Neural cell (in vitro differentiated cells): ENCODE results near the gene CCDC90B. TPM values are rescaled to one million over a fixed set of nuclear protein-coding genes. Genes with fewer than 3 reads are reported as not detected.

Source experiments
- H2AFZ ChIP-seq: fragments of 200-600, 300-800 bp; sonication (generic), shearing (Covaris generic); 2 replicates; pipeline ENCODE4 v1.6.0; 2014; ENCODE audit warnings: low read depth, mild to moderate bottlenecking, antibody characterized with exemption, low read length, moderate library complexity
- H3F3A ChIP-seq: fragments of 200-600 bp; shearing (Covaris generic); 2 replicates; pipeline ENCODE4 v1.6.1; 2016; ENCODE audit warnings: mild to moderate bottlenecking, moderate library complexity, mixed read lengths, antibody characterized with exemption, low read length; ENCODE audit not compliant: insufficient read depth, poor library complexity, severe bottlenecking
- H3K27ac ChIP-seq: fragments of 200-600, 300-800 bp; sonication (generic), shearing (Covaris generic); 2 replicates; pipeline ENCODE4 v1.5.1; 2014; ENCODE audit warnings: mild to moderate bottlenecking, low read length, moderate library complexity
- H3K27me3 ChIP-seq: fragments of 300-800, 200-600 bp; sonication (generic), shearing (Covaris generic); 2 replicates; pipeline ENCODE4 v1.6.0; 2014; ENCODE audit warnings: mild to moderate bottlenecking, low read depth, low read length, moderate library complexity; ENCODE audit not compliant: insufficient read depth
- H3K36me3 ChIP-seq: fragments of 300-800, 200-600 bp; sonication (generic), shearing (Covaris generic); 2 replicates; pipeline ENCODE4 v1.5.1; 2014; ENCODE audit warnings: mild to moderate bottlenecking, antibody characterized with exemption, low read length, moderate library complexity; ENCODE audit not compliant: insufficient read depth
- H3K4me2 ChIP-seq: fragments of 300-800, 200-600 bp; sonication (generic), shearing (Covaris generic); 2 replicates; pipeline ENCODE4 v1.6.0; 2014; ENCODE audit warnings: mild to moderate bottlenecking, low read length
- H3K4me3 ChIP-seq: fragments of 300-800, 200-600 bp; sonication (generic), shearing (Covaris generic); 2 replicates; pipeline ENCODE4 v1.5.1; 2014; ENCODE audit warnings: mild to moderate bottlenecking, low read length, moderate library complexity
- H3K79me2 ChIP-seq: fragments of 200-600 bp; shearing (Covaris generic); replicated peaks from 2 replicates; pipeline ENCODE4 v1.6.0; 2014; ENCODE audit warnings: mild to moderate bottlenecking, low read length, moderate library complexity; ENCODE audit not compliant: insufficient read depth
- H3K9ac ChIP-seq: fragments of 300-800, 200-600 bp; sonication (generic), shearing (Covaris generic); 2 replicates; pipeline ENCODE4 v1.6.1; 2016; ENCODE audit warnings: mild to moderate bottlenecking, low read length, mixed read lengths
- H3K9me2 ChIP-seq: fragments of 200-600 bp; shearing (Covaris generic); 2 replicates; pipeline ENCODE4 v1.6.1; 2016; ENCODE audit warnings: mild to moderate bottlenecking, low read length, mixed read lengths; ENCODE audit not compliant: insufficient read depth
- H3K9me3 ChIP-seq: fragments of 200-600, 300-800 bp; sonication (generic), shearing (Covaris generic); 2 replicates; pipeline ENCODE4 v1.6.1; 2016; ENCODE audit warnings: mild to moderate bottlenecking, mixed run types, low read length, moderate library complexity, mixed read lengths
- H4K20me1 ChIP-seq: fragments of 200-600 bp; shearing (Covaris generic); 2 replicates; pipeline ENCODE4 v1.6.1; 2016; ENCODE audit warnings: mild to moderate bottlenecking, mixed run types; ENCODE audit not compliant: insufficient read depth
- MXI1 ChIP-seq: fragments of 450-650 bp; conservative IDR thresholded peaks from 2 replicates; pipeline ENCODE4 v1.6.1; 2014; ENCODE audit warnings: antibody characterized with exemption, mild to moderate bottlenecking; ENCODE audit not compliant: poor library complexity, severe bottlenecking
- RAD21 ChIP-seq: fragments of 450-650 bp; conservative IDR thresholded peaks from 2 replicates; pipeline ENCODE4 v1.6.1; 2014; ENCODE audit warnings: antibody characterized with exemption, mild to moderate bottlenecking, moderate library complexity
- SMC3 ChIP-seq: fragments of 450-650 bp; conservative IDR thresholded peaks from 2 replicates; pipeline ENCODE4 v1.6.1; 2014; ENCODE audit warnings: antibody characterized with exemption, mild to moderate bottlenecking, moderate library complexity; ENCODE audit not compliant: poor library complexity
- polyA plus RNA-seq: library from polyadenylated mRNA; depleted of rRNA; stranded (reverse); fragments of >200 nt; gene quantifications from 2 replicates; pipeline ENCODE4 v1.2.3, GENCODE V29; 2014
- small RNA-seq, 3 experiments: library from RNA; depleted of rRNA; stranded (forward); fragments of <200 nt; gene quantifications; one replicate each; pipeline ENCODE3, GENCODE V24; 2012
- TF ChIP-seq, protein P1 (sequence below): fragments of 450-650 bp; IDR thresholded peaks from 2 replicates; pipeline ENCODE4 v1.5.1; 2014; ENCODE audit warnings: antibody characterized with exemption, mild to moderate bottlenecking, moderate library complexity; ENCODE audit not compliant: poor library complexity, severe bottlenecking
- TF ChIP-seq, protein P2 (sequence below): IDR thresholded peaks from 2 replicates; pipeline ENCODE4 v1.6.1; 2012; ENCODE audit warnings: borderline replicate concordance

Gene CCDC90B
- polyA plus RNA-seq, 1 donor from 2014 or later = 351 TPM

DNA sequence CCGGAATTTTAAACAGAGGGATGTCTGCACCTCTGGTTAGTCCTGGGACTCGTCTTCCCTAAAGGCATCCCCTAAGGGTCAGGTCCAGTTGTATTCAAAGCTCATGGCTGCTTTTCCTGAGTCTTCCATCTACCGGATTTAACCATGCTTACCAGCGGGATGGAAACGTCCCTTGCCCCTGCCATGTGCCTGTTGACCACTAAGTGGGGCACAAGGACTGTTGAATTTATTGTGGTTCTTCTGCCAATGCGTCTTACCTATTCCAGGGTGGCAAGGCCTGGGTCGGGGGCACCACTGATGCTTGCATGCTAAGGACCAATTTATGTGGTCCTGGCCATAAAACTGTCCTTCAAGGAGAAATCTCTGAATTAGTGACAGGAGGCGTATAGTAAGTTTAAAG lies 67.1 kb downstream of the CCDC90B start:
- no peak overlapping the region for H3K4me3 ChIP-seq
- H4K20me1 ChIP-seq = no peaks in the 10 kb centered on the region
- H3K9me3 ChIP-seq = no peaks in the 10 kb centered on the region
- H3F3A ChIP-seq = no peaks in the 10 kb centered on the region
- no peaks in the 10 kb centered on the region for H3K9me2 ChIP-seq
- no peaks in the 10 kb centered on the region for H3K27me3 ChIP-seq
- no peak overlapping the region for H3K9ac ChIP-seq
- no peak overlapping the region for H2AFZ ChIP-seq
- TF ChIP-seq SMC3 = no peak
- TF ChIP-seq, protein P1, sequence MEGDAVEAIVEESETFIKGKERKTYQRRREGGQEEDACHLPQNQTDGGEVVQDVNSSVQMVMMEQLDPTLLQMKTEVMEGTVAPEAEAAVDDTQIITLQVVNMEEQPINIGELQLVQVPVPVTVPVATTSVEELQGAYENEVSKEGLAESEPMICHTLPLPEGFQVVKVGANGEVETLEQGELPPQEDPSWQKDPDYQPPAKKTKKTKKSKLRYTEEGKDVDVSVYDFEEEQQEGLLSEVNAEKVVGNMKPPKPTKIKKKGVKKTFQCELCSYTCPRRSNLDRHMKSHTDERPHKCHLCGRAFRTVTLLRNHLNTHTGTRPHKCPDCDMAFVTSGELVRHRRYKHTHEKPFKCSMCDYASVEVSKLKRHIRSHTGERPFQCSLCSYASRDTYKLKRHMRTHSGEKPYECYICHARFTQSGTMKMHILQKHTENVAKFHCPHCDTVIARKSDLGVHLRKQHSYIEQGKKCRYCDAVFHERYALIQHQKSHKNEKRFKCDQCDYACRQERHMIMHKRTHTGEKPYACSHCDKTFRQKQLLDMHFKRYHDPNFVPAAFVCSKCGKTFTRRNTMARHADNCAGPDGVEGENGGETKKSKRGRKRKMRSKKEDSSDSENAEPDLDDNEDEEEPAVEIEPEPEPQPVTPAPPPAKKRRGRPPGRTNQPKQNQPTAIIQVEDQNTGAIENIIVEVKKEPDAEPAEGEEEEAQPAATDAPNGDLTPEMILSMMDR = peak; percentile 25
- TF ChIP-seq RAD21 = peak; percentile 19
- no peak for TF ChIP-seq MXI1
- TF ChIP-seq, protein P2, sequence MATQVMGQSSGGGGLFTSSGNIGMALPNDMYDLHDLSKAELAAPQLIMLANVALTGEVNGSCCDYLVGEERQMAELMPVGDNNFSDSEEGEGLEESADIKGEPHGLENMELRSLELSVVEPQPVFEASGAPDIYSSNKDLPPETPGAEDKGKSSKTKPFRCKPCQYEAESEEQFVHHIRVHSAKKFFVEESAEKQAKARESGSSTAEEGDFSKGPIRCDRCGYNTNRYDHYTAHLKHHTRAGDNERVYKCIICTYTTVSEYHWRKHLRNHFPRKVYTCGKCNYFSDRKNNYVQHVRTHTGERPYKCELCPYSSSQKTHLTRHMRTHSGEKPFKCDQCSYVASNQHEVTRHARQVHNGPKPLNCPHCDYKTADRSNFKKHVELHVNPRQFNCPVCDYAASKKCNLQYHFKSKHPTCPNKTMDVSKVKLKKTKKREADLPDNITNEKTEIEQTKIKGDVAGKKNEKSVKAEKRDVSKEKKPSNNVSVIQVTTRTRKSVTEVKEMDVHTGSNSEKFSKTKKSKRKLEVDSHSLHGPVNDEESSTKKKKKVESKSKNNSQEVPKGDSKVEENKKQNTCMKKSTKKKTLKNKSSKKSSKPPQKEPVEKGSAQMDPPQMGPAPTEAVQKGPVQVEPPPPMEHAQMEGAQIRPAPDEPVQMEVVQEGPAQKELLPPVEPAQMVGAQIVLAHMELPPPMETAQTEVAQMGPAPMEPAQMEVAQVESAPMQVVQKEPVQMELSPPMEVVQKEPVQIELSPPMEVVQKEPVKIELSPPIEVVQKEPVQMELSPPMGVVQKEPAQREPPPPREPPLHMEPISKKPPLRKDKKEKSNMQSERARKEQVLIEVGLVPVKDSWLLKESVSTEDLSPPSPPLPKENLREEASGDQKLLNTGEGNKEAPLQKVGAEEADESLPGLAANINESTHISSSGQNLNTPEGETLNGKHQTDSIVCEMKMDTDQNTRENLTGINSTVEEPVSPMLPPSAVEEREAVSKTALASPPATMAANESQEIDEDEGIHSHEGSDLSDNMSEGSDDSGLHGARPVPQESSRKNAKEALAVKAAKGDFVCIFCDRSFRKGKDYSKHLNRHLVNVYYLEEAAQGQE = no peak
- no peak overlapping the region for H3K27ac ChIP-seq
- H3K4me2 ChIP-seq = no peak overlapping the region
- no peaks in the 10 kb centered on the region for H3K79me2 ChIP-seq
- no peaks in the 10 kb centered on the region for H3K36me3 ChIP-seq

Small RNA genes lying within 50 kb of the gene (small RNA-seq; reads per million reads assigned to genes)
- gene AP000873.5 = 0 reads per million in 3 experiments

Other genes starting within 250 kb of the CCDC90B start
- gene RAB30, start 214.5 kb downstream of the CCDC90B start, polyA plus RNA-seq = 36.4 and 42.1 TPM in 2 replicates
- 81.7 and 82.4 TPM in 2 replicates for gene PCF11, start 129.2 kb downstream of the CCDC90B start, polyA plus RNA-seq
- 11.5 and 16.1 TPM in 2 replicates for gene ANKRD42, start 92.7 kb downstream of the CCDC90B start, polyA plus RNA-seq